Loucy (cell line): ENCODE results near the gene CTDSPL.

Source experiments
- H2AFZ ChIP-seq: fragments of 200-600 bp; sonication (generic); 2 replicates; pipeline ENCODE4 v1.6.0; 2016; ENCODE audit warnings: antibody characterized with exemption, mild to moderate bottlenecking, low read length, moderate library complexity
- H3F3A ChIP-seq: fragments of 200-600 bp; 2 replicates; pipeline ENCODE4 v1.6.0; 2016; ENCODE audit warnings: antibody characterized with exemption, low read depth, mild to moderate bottlenecking
- H3K27me3 ChIP-seq: fragments of 200-600 bp; sonication (generic); 2 replicates; pipeline ENCODE4 v1.6.1; 2014; ENCODE audit warnings: low read length, mild to moderate bottlenecking; ENCODE audit not compliant: insufficient read depth, poor library complexity, severe bottlenecking
- H3K36me3 ChIP-seq: fragments of 200-600 bp; sonication (generic); 2 replicates; pipeline ENCODE4 v1.6.1; 2016; ENCODE audit warnings: low read length; ENCODE audit not compliant: insufficient read depth
- H3K4me1 ChIP-seq: fragments of 200-600 bp; sonication (generic); 2 replicates; pipeline ENCODE4 v1.5.1; 2014; ENCODE audit warnings: low read length, mild to moderate bottlenecking; ENCODE audit not compliant: insufficient read depth, poor library complexity, severe bottlenecking
- H3K4me2 ChIP-seq: fragments of 200-600 bp; sonication (generic); 2 replicates; pipeline ENCODE4 v1.6.0; 2014; ENCODE audit warnings: antibody characterized with exemption, low read length, low read depth, mild to moderate bottlenecking; ENCODE audit not compliant: poor library complexity, severe bottlenecking
- H3K4me3 ChIP-seq: fragments of 200-600 bp; sonication (generic); 2 replicates; pipeline ENCODE4 v1.5.1; 2014; ENCODE audit warnings: low read length, mild to moderate bottlenecking, mixed read lengths; ENCODE audit not compliant: poor library complexity, severe bottlenecking
- H3K79me2 ChIP-seq: fragments of 200-600 bp; sonication (generic); 2 replicates; pipeline ENCODE4 v1.6.1; 2014; ENCODE audit warnings: low read length; ENCODE audit not compliant: insufficient read depth
- H3K9ac ChIP-seq: fragments of 200-600 bp; sonication (generic); 2 replicates; pipeline ENCODE4 v1.6.0; 2014; ENCODE audit warnings: mild to moderate bottlenecking, low read depth, low read length, moderate library complexity; ENCODE audit not compliant: poor library complexity, severe bottlenecking
- H3K9me2 ChIP-seq: fragments of 200-600 bp; sonication (generic); replicated peaks from 2 replicates; pipeline ENCODE4 v1.6.1; 2016; ENCODE audit warnings: low read depth, low read length, mixed read lengths
- H3K9me3 ChIP-seq: fragments of 200-600 bp; sonication (generic); 2 replicates; pipeline ENCODE4 v1.6.1; 2014; ENCODE audit warnings: mild to moderate bottlenecking, antibody characterized with exemption, low read length, low read depth; ENCODE audit not compliant: insufficient read depth
- H4K20me1 ChIP-seq: fragments of 200-600 bp; sonication (generic); 2 replicates; pipeline ENCODE4 v1.6.0; 2014; ENCODE audit warnings: antibody characterized with exemption, low read length, mild to moderate bottlenecking; ENCODE audit not compliant: insufficient read depth, poor library complexity, severe bottlenecking
- EZH2phosphoT487 ChIP-seq: fragments of 200-600 bp; IDR thresholded peaks from 2 replicates; pipeline ENCODE4 v1.6.1; 2018; ENCODE audit warnings: antibody characterized with exemption, mild to moderate bottlenecking, moderate library complexity, borderline replicate concordance
- TF ChIP-seq, protein P1 (sequence below): fragments of 200-600 bp; sonication (generic); conservative IDR thresholded peaks from 2 replicates; pipeline ENCODE4 v1.5.1; 2014; ENCODE audit warnings: mild to moderate bottlenecking, antibody characterized with exemption, low read length

The CTDSPL gene

GRCh38 chr3:38008191-38008701 is 146.6 kb downstream of the CTDSPL start:
- H3K4me1 ChIP-seq: no peaks in the 10 kb centered on the region
- H3K79me2 ChIP-seq: no peaks in the 10 kb centered on the region
- no peak overlapping the region for H3K4me2 ChIP-seq
- peaks cover 7% of the 10 kb centered on the region; the same call in 1 of the 2 replicates for H3K36me3 ChIP-seq
- no peaks in the 10 kb centered on the region for H4K20me1 ChIP-seq
- H3F3A ChIP-seq: no peaks in the 10 kb centered on the region
- TF ChIP-seq, protein P1, sequence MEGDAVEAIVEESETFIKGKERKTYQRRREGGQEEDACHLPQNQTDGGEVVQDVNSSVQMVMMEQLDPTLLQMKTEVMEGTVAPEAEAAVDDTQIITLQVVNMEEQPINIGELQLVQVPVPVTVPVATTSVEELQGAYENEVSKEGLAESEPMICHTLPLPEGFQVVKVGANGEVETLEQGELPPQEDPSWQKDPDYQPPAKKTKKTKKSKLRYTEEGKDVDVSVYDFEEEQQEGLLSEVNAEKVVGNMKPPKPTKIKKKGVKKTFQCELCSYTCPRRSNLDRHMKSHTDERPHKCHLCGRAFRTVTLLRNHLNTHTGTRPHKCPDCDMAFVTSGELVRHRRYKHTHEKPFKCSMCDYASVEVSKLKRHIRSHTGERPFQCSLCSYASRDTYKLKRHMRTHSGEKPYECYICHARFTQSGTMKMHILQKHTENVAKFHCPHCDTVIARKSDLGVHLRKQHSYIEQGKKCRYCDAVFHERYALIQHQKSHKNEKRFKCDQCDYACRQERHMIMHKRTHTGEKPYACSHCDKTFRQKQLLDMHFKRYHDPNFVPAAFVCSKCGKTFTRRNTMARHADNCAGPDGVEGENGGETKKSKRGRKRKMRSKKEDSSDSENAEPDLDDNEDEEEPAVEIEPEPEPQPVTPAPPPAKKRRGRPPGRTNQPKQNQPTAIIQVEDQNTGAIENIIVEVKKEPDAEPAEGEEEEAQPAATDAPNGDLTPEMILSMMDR: no peak
- no peak for TF ChIP-seq EZH2phosphoT487
- no peak overlapping the region for H3K4me3 ChIP-seq
- H2AFZ ChIP-seq: no peak overlapping the region
- H3K27me3 ChIP-seq: no peaks in the 10 kb centered on the region
- no peaks in the 10 kb centered on the region for H3K9me3 ChIP-seq
- H3K9ac ChIP-seq: no peak overlapping the region
- H3K9me2 ChIP-seq: no peaks in the 10 kb centered on the region

- H3K27me3 ChIP-seq: no peaks in the 10 kb centered on the region
- no peaks in the 10 kb centered on the region for H3F3A ChIP-seq
- TF ChIP-seq EZH2phosphoT487: no peak
- TF ChIP-seq, protein P1: no peak
- H3K4me3 ChIP-seq: no peak overlapping the region
- no peaks in the 10 kb centered on the region for H3K4me1 ChIP-seq
- H4K20me1 ChIP-seq: no peaks in the 10 kb centered on the region
- H3K9me2 ChIP-seq: no peaks in the 10 kb centered on the region
- no peak overlapping the region for H2AFZ ChIP-seq
- no peaks in the 10 kb centered on the region for H3K9me3 ChIP-seq
- no peaks in the 10 kb centered on the region for H3K79me2 ChIP-seq
- H3K9ac ChIP-seq: no peak overlapping the region
- H3K36me3 ChIP-seq: peaks cover 7% of the 10 kb centered on the region; the same call in 1 of the 2 replicates
- H3K4me2 ChIP-seq: no peak overlapping the region
These were observed 147.4 kb downstream of the CTDSPL start for GRCh38 chr3:38008971-38009580.

GRCh38 chr3:38009807-38010591 is 148.3 kb downstream of the CTDSPL start:
- no peak overlapping the region for H2AFZ ChIP-seq
- no peaks in the 10 kb centered on the region for H3K79me2 ChIP-seq
- no peaks in the 10 kb centered on the region for H3K9me2 ChIP-seq
- H3K4me1 ChIP-seq: no peaks in the 10 kb centered on the region
- no peak overlapping the region for H3K9ac ChIP-seq
- TF ChIP-seq, protein P1: no peak
- TF ChIP-seq EZH2phosphoT487: no peak
- no peaks in the 10 kb centered on the region for H4K20me1 ChIP-seq
- H3K27me3 ChIP-seq: no peaks in the 10 kb centered on the region
- H3K4me2 ChIP-seq: no peak overlapping the region
- H3K9me3 ChIP-seq: no peaks in the 10 kb centered on the region
- H3K36me3 ChIP-seq: peaks cover 7% of the 10 kb centered on the region; the same call in 1 of the 2 replicates
- H3F3A ChIP-seq: no peaks in the 10 kb centered on the region
- no peak overlapping the region for H3K4me3 ChIP-seq
